Stomach (tissue), 4 donors: ENCODE measurements around the gene MSX1.

ENCODE experiments used
- CTCF ChIP-seq, 7 experiments: fragments of 450-650 bp in 4 of 7; fragments of 200-600 bp in 3 of 7; sonication (generic) in 3 of 7; IDR thresholded peaks; one replicate each; pipeline ENCODE4 v1.5.1; 2016 to 2019; ENCODE audit warnings: antibody characterized with exemption in 7 of 7, control low read depth in 2 of 7, mild to moderate bottlenecking in 1 of 7
- POLR2A ChIP-seq, 4 donors: fragments of 450-650 bp; IDR thresholded peaks; one replicate each; pipeline ENCODE4 v1.6.1; 2016; ENCODE audit warnings: antibody characterized with exemption in 4 of 4, control low read depth in 2 of 4, mild to moderate bottlenecking in 1 of 4, moderate library complexity in 1 of 4
- POLR2AphosphoS5 ChIP-seq, 3 donors: sonication (generic); formaldehyde crosslinking; IDR thresholded peaks; one replicate each; pipeline ENCODE4 v1.6.1; 2016; ENCODE audit warnings: antibody characterized with exemption in 3 of 3

GRCh38 chr4:4866866-4867374 is 7.5 kb downstream of the MSX1 start:
- TF ChIP-seq CTCF (IDR thresholded peaks at IDR 0.05), result no peak
- TF ChIP-seq POLR2AphosphoS5 (IDR thresholded peaks at IDR 0.05), result no peak
- no peak for TF ChIP-seq POLR2A (IDR thresholded peaks at IDR 0.05)
